Measurements from ENCODE around the gene SMAD3. TPM values are rescaled to one million over a fixed set of nuclear protein-coding genes. Genes with fewer than 3 reads are reported as not detected.
"Not testable (repeated sequence)": the region's sequence is repeated elsewhere in the genome, so short reads cannot be mapped to it uniquely, and the experiment has no call there.

The SMAD3 gene
- total RNA-seq, 1 donor from 2014 or later: 61.6 TPM

GRCh38 chr15:67025719-67026609 is 39.4 kb upstream of the SMAD3 start:
- Mint-ChIP-seq H3K36me3 (ENCODE audit: low read depth) (no peaks in the 10 kb centered on the region), H3K4me3 (no peak overlapping the region), H3K9me3 (no peaks in the 10 kb centered on the region), H3K4me1 (peaks cover 28% of the 10 kb centered on the region), H3K27me3 (peaks cover 4% of the 10 kb centered on the region), H3K27ac (no peak overlapping the region)
- no peak for DNase-seq
- intact Hi-C loops (cut with micrococcal nuclease): loop anchor here (2.0 to 5.0 kb wide), 2 partner anchors 13 to 41 kb away; partner anchors contain the start of gene SMAD3

DNA sequence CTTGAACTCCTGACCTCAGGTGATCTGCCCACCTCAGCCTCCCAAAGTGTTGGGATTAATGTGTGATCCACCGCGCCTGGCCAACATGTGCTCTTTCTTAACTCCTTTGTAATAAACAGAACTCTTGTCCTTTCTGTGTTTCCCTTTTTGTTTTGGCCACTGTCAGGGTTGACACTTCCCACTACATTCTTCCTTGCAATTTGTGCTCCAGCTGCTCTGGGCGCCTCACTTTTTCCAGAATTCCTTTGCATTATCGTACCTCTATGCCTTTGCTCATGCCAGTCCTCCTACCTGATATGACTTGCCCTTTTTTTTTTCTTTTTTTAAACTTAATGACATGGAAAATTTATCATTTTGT is 38.8 kb upstream of the SMAD3 start:
- H3K4me3 Mint-ChIP-seq: no peak overlapping the region
- peaks cover 4% of the 10 kb centered on the region for H3K27me3 Mint-ChIP-seq
- intact Hi-C loops (cut with micrococcal nuclease): loop anchor here (5.0 kb wide), 1 partner anchor 41 kb away; the partner anchor contains the start of gene SMAD3
- no peaks in the 10 kb centered on the region for H3K36me3 Mint-ChIP-seq (ENCODE audit: low read depth)
- no peak overlapping the region for H3K27ac Mint-ChIP-seq
- peaks cover 28% of the 10 kb centered on the region for H3K4me1 Mint-ChIP-seq
- no peak for DNase-seq
- no peaks in the 10 kb centered on the region for H3K9me3 Mint-ChIP-seq

- not testable (repeated sequence) for H3K27ac Mint-ChIP-seq; H3K4me3 Mint-ChIP-seq; DNase-seq; H3K27me3 Mint-ChIP-seq; H3K9me3 Mint-ChIP-seq; H3K36me3 Mint-ChIP-seq (ENCODE audit: low read depth)
- H3K4me1 Mint-ChIP-seq: peaks cover 25% of the 10 kb centered on the region
- intact Hi-C loops (cut with micrococcal nuclease): loop anchor here (1.0 to 5.0 kb wide), 2 partner anchors 39 to 279 kb away; partner anchors contain the start of gene SMAD3
Measured at GRCh38 chr15:67028440-67028839, 37.0 kb upstream of the SMAD3 start.

- Mint-ChIP-seq H3K36me3 (ENCODE audit: low read depth) (no peaks in the 10 kb centered on the region), H3K4me1 (peaks cover 17% of the 10 kb centered on the region), H3K27ac (no peak overlapping the region), H3K27me3 (peaks cover 13% of the 10 kb centered on the region), H3K4me3 (no peak overlapping the region), H3K9me3 (no peaks in the 10 kb centered on the region)
- intact Hi-C loops (cut with micrococcal nuclease): no loop called here
- DNase-seq: no peak
Measured at GRCh38 chr15:67030036-67030762, 35.2 kb upstream of the SMAD3 start.

GRCh38 chr15:67031331-67031730 is 34.1 kb upstream of the SMAD3 start:
- peaks cover 13% of the 10 kb centered on the region for H3K27me3 Mint-ChIP-seq
- H3K36me3 Mint-ChIP-seq (ENCODE audit: low read depth): no peaks in the 10 kb centered on the region
- H3K4me1 Mint-ChIP-seq: peaks cover 12% of the 10 kb centered on the region
- no peak overlapping the region for H3K27ac Mint-ChIP-seq
- intact Hi-C loops (cut with micrococcal nuclease): no loop called here
- no peak for DNase-seq
- no peak overlapping the region for H3K4me3 Mint-ChIP-seq
- H3K9me3 Mint-ChIP-seq: no peaks in the 10 kb centered on the region

DNA sequence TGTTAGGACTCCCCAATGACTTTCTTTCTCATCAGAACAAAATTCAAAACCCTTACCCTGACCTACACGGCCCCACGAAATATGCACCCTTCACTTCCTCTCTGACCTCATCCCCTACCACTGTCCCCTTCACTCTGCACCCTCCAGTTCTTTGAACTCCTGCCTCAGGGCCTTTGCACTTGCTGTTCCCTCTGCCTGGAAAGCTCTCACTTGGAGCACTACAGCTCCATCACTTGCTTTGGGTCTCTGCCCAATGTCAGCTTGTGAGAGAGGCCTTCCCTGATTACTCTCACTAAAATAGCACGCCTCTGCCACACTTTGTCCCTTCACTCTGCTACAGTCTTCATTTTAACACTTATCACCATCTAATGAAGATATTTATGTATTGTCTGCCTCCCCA is 32.8 kb upstream of the SMAD3 start:
- Mint-ChIP-seq H3K4me1 (peaks cover 18% of the 10 kb centered on the region), H3K9me3 (no peaks in the 10 kb centered on the region), H3K4me3 (no peak overlapping the region), H3K36me3 (ENCODE audit: low read depth) (no peaks in the 10 kb centered on the region), H3K27me3 (peaks cover 13% of the 10 kb centered on the region), H3K27ac (no peak overlapping the region)
- no peak for DNase-seq
- intact Hi-C loops (cut with micrococcal nuclease): no loop called here

DNA sequence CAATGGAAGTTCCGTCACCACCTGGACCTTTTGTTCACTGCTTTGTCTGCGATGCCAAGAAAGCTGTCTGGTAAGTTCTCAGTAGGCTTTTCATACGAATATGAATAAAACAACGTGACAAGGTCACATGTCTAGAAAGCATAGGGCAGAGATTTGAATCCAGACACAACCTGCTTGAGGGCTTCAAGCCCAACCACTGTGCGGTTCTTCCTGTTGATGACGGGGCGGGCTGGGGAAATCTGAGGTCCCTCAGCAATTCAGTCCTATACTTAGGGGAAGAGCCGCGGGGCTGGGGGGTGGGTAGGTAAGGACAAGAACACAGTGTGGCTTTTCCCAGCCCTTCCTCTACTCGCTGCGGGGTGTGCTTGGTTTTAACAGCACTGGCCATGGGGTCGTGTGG is 32.4 kb upstream of the SMAD3 start:
- Mint-ChIP-seq H3K36me3 (ENCODE audit: low read depth) (no peaks in the 10 kb centered on the region), H3K4me3 (no peak overlapping the region), H3K4me1 (peaks cover 18% of the 10 kb centered on the region), H3K27ac (no peak overlapping the region), H3K9me3 (no peaks in the 10 kb centered on the region), H3K27me3 (peaks cover 13% of the 10 kb centered on the region)
- intact Hi-C loops (cut with micrococcal nuclease): no loop called here
- peak; percentile 72 for DNase-seq

DNA sequence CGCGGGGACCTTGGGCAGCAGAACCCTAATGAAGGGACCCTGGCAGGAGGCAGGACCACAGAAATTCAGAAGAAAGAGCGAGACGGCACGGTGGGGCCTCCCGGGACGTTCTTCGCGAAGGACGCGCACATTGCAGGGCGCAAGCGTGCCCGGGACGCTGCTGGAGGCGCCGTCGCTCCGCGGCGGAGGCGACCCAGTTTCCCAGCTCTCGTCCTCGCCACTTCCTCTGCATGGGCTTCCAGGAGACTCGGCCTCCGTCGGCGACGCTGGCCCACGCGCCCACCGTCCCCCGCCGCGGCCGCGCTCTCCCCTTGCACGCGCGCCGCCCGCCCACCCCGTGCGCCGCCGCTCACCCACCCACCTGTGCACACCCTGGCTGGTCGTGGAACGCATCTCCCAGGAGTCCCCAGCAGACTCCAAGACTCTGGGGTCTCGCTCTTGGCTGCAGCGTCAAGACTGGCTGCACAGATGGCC is 31.8 kb upstream of the SMAD3 start:
- Mint-ChIP-seq H3K27ac (no peak overlapping the region), H3K36me3 (ENCODE audit: low read depth) (no peaks in the 10 kb centered on the region), H3K9me3 (no peaks in the 10 kb centered on the region), H3K27me3 (peaks cover 13% of the 10 kb centered on the region), H3K4me1 (peaks cover 22% of the 10 kb centered on the region), H3K4me3 (peak overlapping the region; percentile 20)
- intact Hi-C loops (cut with micrococcal nuclease): no loop called here
- peak; percentile 75 for DNase-seq

DNA sequence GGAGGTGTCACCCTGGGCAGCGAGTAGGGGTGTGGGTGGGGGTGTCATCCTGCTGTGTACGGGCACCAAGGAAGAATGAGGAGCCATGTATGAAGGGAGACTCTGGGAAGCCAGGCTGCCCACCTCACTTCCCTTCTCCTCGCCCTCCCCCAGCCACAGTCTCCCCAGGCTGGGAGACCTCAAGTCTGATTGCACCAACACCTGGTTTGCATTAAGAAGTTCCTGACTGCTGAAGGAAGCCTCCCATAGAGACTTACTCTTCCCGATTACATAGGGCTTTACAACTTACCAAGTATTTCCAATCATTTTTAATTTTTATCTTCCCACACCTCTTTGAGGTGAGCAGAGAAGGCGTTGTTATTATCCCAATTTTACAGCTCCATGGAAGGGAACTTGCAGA is 29.5 kb upstream of the SMAD3 start:
- DNase-seq: no peak
- Mint-ChIP-seq H3K27ac (no peak overlapping the region), H3K9me3 (no peaks in the 10 kb centered on the region), H3K4me3 (no peak overlapping the region), H3K4me1 (peaks cover 38% of the 10 kb centered on the region), H3K27me3 (peaks cover 10% of the 10 kb centered on the region), H3K36me3 (ENCODE audit: low read depth) (no peaks in the 10 kb centered on the region)
- intact Hi-C loops (cut with micrococcal nuclease): no loop called here

DNA sequence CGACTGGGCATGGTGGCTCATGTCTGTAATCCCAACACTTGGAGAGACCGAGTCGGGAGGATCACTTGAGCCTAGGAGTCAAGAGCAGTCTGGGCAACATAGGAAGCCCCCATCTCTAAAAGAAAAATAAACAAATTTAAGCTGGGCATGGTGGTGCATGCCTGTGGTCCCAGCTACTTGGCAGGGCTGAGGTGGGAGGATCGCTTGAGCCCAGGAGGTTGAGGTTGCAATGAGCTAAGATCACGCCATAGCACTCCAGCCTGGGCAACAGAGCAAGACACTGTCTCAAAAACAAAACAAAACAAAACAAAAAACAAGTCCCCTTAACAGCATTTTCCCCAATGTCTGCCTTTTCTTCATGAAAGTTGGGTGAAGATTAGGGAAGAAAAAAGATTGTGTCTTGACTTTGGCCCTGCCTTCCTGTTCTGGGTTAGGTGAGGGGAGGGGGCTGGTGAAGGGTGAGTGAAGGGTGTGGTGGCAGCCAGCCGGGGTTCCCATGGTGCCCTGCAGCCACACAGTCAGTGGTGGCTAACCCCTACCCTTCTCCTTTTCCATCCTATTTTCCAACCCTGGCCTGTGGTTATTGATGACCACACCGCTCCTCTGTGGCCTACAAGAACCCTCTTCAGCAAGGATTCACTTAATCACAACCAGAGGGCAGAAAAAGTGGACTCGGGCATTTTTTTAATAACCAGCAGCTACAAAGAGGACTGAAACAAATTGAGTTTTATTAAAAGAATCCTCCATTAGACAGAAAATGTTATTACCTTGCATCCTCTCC is 28.4 kb upstream of the SMAD3 start:
- peaks cover 10% of the 10 kb centered on the region for H3K27me3 Mint-ChIP-seq
- H3K36me3 Mint-ChIP-seq (ENCODE audit: low read depth): no peaks in the 10 kb centered on the region
- H3K27ac Mint-ChIP-seq: no peak overlapping the region
- intact Hi-C loops (cut with micrococcal nuclease): no loop called here
- no peak overlapping the region for H3K4me3 Mint-ChIP-seq
- H3K9me3 Mint-ChIP-seq: no peaks in the 10 kb centered on the region
- no peak for DNase-seq
- H3K4me1 Mint-ChIP-seq: peaks cover 39% of the 10 kb centered on the region

- no peak overlapping the region for H3K4me3 Mint-ChIP-seq
- no peak overlapping the region for H3K27ac Mint-ChIP-seq
- H3K36me3 Mint-ChIP-seq (ENCODE audit: low read depth): no peaks in the 10 kb centered on the region
- intact Hi-C loops (cut with micrococcal nuclease): loop anchor here (2.0 kb wide), 1 partner anchor 13 kb away; no protein-coding TSS in a partner anchor
- H3K27me3 Mint-ChIP-seq: peaks cover 10% of the 10 kb centered on the region
- H3K4me1 Mint-ChIP-seq: peaks cover 46% of the 10 kb centered on the region
- H3K9me3 Mint-ChIP-seq: no peaks in the 10 kb centered on the region
- DNase-seq: no peak
Measured at GRCh38 chr15:67037694-67038093, 27.7 kb upstream of the SMAD3 start.

GRCh38 chr15:67038736-67039135 is 26.7 kb upstream of the SMAD3 start:
- Mint-ChIP-seq H3K27me3 (peaks cover 6% of the 10 kb centered on the region), H3K4me3 (peak overlapping the region; percentile 48), H3K27ac (peak overlapping the region; percentile 17), H3K4me1 (peaks cover 53% of the 10 kb centered on the region), H3K9me3 (no peaks in the 10 kb centered on the region), H3K36me3 (ENCODE audit: low read depth) (no peaks in the 10 kb centered on the region)
- no peak for DNase-seq
- intact Hi-C loops (cut with micrococcal nuclease): loop anchor here (2.0 kb wide), 1 partner anchor 14 kb away; no protein-coding TSS in a partner anchor

GRCh38 chr15:67039384-67040075 is 25.9 kb upstream of the SMAD3 start:
- peak overlapping the region; percentile 48 for H3K4me3 Mint-ChIP-seq
- no peaks in the 10 kb centered on the region for H3K9me3 Mint-ChIP-seq
- H3K36me3 Mint-ChIP-seq (ENCODE audit: low read depth): no peaks in the 10 kb centered on the region
- intact Hi-C loops (cut with micrococcal nuclease): loop anchor here (2.0 kb wide), 1 partner anchor 15 kb away; no protein-coding TSS in a partner anchor
- H3K27me3 Mint-ChIP-seq: peaks cover under 1% of the 10 kb centered on the region
- H3K4me1 Mint-ChIP-seq: peaks cover 51% of the 10 kb centered on the region
- peak overlapping the region; percentile 3 for H3K27ac Mint-ChIP-seq
- DNase-seq: no peak
